ENCODE measurements around the gene ARID4A. TPM values are rescaled to one million over a fixed set of nuclear protein-coding genes. Genes with fewer than 3 reads are reported as not detected.
"Not testable (repeated sequence)": the region's sequence is repeated elsewhere in the genome, so short reads cannot be mapped to it uniquely, and the experiment has no call there.

Gene ARID4A
- total RNA-seq, 8 experiments from 2014 or later = 7.2 to 23.6 (median 20.9) TPM

DNA sequence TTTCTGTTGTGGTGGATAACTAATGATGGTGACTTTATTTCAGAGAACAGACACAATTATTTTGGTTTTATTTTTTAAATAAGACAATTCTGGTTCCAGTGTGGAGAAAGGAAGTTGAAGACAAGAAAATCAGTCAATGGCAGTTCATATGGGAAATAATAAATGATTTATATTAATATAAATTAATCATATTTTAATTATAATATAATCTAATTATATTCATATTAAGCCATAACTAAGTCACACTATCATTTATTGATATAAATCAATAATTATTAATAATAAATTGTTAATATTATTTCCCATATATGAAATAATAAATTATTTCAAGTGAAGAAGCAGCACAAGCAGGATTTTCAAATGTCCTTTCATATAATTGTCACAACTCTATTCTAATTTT is 100.1 kb downstream of the ARID4A start:
- in situ Hi-C loops (cut with MboI; ENCODE audit: low pct_unique_long_range_greater_than_20kb in 2 of 9, low sequenced_read_pairs in 9 of 9, unreplicated experiment in 9 of 9) = no loop called here
- H3K4me1 ChIP-seq (replicated peaks in 1 of 2) = no peaks in the 10 kb centered on the region
- H3K4me3 ChIP-seq = no peak overlapping the region
- H3K27ac ChIP-seq = no peak overlapping the region
- no peak for ATAC-seq (replicated peaks in 6 of 8)

DNA sequence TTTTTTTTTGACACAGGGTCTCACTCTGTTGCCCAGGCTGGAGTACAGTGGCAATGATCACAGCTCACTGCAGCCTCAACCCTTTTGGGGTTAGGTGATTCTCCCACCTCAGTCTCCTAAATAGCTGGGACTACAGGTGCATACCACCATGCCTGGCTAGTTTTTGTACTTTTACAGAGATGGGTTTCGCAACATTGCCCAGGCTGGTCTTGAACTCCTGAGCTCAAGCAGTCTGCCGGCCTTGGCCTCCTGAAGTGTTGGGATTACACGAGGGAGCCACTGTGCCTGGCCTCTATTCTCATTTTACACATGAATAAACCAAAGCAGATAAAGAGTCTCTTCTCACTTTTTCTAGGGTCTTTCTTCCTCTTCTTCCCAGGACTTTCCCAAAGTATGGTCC is 100.5 kb downstream of the ARID4A start:
- no peak overlapping the region for H3K4me3 ChIP-seq
- in situ Hi-C loops (cut with MboI; ENCODE audit: low pct_unique_long_range_greater_than_20kb in 2 of 9, low sequenced_read_pairs in 9 of 9, unreplicated experiment in 9 of 9) = no loop called here
- 38 to 100% (median 90%) methylated on average over 1 to 3 of the region's 3 CpGs; no CpG with 5 or more reads in 2 of the 10 experiments for WGBS, 10 experiments
- no peak overlapping the region for H3K27ac ChIP-seq
- no peaks in the 10 kb centered on the region for H3K4me1 ChIP-seq (replicated peaks in 1 of 2)
- ATAC-seq (replicated peaks in 6 of 8) = no peak

DNA sequence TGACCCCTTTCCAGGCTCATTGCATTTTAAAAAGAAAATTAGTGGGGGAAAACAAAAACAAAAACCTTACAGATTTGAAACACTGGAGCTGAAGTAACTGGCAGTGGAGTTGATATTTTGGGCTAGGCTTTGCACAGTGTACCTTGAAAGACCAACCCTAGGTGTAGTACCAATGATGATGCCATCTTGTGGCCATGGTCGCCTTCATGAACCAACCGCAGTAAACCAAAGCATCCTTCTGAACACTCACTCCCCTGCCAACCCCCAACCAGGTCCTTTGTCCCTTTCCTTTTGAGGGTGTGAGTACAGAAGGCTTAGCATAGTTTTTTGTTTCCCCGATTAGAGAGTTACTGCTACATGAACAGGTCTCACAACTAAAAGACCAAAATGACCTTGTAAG is 103.2 kb downstream of the ARID4A start:
- no peak for ATAC-seq (replicated peaks in 6 of 8)
- WGBS, 10 experiments = 33 to 100% (median 87%) methylated on average over 1 to 3 of the region's 3 CpGs; no CpG with 5 or more reads in 1 of the 10 experiments
- no peak overlapping the region for H3K4me3 ChIP-seq
- no peak overlapping the region for H3K27ac ChIP-seq
- in situ Hi-C loops (cut with MboI; ENCODE audit: low pct_unique_long_range_greater_than_20kb in 2 of 9, low sequenced_read_pairs in 9 of 9, unreplicated experiment in 9 of 9) = no loop called here
- H3K4me1 ChIP-seq (replicated peaks in 1 of 2) = no peaks in the 10 kb centered on the region

DNA sequence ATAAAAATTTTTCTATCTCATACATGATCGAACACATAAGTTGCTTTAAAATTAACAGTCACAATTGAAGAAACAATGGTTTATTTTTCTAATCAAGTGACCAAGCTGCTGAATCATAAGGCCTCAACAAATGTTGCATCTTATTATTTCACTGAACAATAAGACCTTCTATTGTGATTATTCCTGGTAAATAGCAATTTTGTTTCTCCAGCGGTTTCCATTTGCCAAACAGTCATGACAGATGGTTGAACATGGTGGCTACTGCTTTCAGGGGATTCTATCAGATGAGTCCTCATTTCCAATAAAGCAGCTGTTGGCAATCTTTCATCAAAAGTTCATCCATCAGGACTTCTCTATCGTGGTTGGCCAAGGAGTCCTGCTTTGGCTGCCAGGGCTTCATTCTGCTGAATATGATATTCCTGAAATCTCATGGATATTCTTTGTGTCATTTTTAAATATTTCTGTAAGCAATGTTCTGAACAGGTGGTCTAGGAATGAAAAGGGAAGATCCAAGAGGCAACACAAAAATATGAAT is 110.4 kb downstream of the ARID4A start:
- Histone ChIP-seq H3K27ac (no peak overlapping the region), H3K4me3 (no peak overlapping the region), H3K4me1 (replicated peaks in 1 of 2) (no peaks in the 10 kb centered on the region)
- no peak for ATAC-seq (replicated peaks in 6 of 8)
- in situ Hi-C loops (cut with MboI; ENCODE audit: low pct_unique_long_range_greater_than_20kb in 2 of 9, low sequenced_read_pairs in 9 of 9, unreplicated experiment in 9 of 9) = no loop called here
- WGBS, 10 experiments = 50 to 100% (median 90%) methylated on average over 1 to 3 of the region's 3 CpGs

DNA sequence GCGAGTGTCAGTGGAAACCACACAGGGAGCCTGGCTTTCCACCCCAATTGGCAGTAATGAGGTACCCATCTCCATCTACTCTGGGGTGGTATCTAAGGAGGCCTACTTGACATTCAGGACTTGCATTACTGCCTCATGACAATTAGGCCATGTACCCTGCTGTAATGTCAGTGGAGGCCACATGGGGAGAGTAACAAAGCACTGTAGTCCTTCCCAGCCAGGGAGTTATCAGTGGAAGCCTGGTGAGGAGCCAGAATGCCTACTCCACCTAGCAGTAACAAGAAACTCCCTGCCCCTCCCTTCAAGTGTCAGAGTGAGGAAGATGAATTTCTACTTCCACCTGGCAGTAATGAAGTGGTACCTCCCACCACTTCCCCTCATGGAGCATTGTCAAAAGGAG is 116.5 kb downstream of the ARID4A start:
- H3K4me3 ChIP-seq = no peak overlapping the region
- no peak overlapping the region for H3K27ac ChIP-seq
- 100% methylated on average over 1 of the region's 1 CpG; no CpG with 5 or more reads in 5 of the 10 experiments for WGBS, 10 experiments
- peak in 3 of 8 experiments; percentile 46 to 100 (median 99) for ATAC-seq (replicated peaks in 6 of 8)
- H3K4me1 ChIP-seq (replicated peaks in 1 of 2) = no peaks in the 10 kb centered on the region
- in situ Hi-C loops (cut with MboI; ENCODE audit: low pct_unique_long_range_greater_than_20kb in 2 of 9, low sequenced_read_pairs in 9 of 9, unreplicated experiment in 9 of 9) = no loop called here

DNA sequence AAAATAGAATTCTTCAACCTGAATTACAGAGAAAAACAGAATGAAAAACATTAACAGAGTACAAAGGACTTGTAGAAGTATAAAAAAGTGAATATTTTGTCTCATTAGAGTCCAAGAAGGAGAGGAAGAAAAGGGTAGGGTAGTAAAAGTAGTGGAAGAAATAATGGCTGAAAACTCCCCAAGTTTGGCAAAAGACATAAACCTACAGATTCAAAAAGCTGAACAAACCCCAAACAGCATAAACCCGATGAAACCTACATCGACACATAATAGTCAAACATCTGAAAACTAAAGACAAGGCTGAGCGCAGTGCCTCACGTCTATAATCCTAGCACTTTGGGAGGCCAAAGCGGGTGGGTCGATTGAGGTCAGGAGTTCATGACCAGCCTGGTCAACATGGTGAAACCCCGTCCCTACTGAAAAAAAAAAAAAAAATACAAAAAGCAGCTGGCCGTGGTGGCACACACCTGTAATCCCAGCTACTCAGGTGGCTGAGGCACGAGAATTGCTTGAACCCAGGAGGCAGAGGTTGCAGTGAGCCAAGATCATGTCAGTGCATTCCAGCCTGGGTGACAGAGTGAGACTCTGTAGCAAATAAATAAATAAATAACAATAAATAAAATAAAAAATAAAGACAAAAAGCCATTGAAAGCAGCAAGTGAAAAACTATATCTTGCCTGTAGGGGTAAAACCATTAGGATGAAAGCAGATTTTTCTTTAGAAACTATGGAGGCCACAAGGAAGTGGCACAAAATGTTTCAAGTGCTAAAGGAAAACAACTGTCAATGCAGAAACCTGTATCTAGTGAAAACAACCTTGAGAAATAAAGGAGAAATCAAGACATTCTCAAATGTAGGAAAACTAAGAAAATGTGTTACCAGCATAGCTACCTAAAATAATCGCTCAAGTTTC is 117.5 kb downstream of the ARID4A start:
- no peaks in the 10 kb centered on the region for H3K4me1 ChIP-seq (replicated peaks in 1 of 2)
- no peak overlapping the region for H3K27ac ChIP-seq
- no peak overlapping the region for H3K4me3 ChIP-seq
- WGBS, 10 experiments = 90 to 100% (median 97%) methylated on average over 2 to 10 of the region's 10 CpGs
- in situ Hi-C loops (cut with MboI; ENCODE audit: low pct_unique_long_range_greater_than_20kb in 2 of 9, low sequenced_read_pairs in 9 of 9, unreplicated experiment in 9 of 9) = no loop called here
- ATAC-seq (replicated peaks in 6 of 8) = no peak

DNA sequence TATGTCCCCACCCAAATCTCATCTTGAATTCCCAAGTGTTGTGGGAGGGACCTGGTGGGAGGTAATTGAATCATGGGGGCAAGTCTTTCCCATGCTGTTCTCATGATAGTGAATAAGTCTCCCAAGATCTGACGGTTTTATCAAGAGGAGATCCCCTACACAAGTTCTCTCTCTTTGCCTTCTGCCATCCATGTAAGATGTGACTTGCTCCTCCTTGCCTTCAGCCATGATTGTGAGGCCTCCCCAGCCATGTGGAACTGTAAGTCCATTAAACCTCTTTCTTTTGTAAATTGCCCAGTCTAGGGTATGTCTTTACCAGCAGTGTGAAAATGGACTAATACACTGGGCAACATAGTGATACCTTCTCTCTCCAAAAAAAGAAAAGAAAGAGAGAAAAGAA is 118.6 kb downstream of the ARID4A start:
- ATAC-seq (replicated peaks in 6 of 8); H3K4me1 ChIP-seq (replicated peaks in 1 of 2); H3K4me3 ChIP-seq; in situ Hi-C loops (cut with MboI; ENCODE audit: low pct_unique_long_range_greater_than_20kb in 2 of 9, low sequenced_read_pairs in 9 of 9, unreplicated experiment in 9 of 9); H3K27ac ChIP-seq: not testable (repeated sequence)
- 50 to 100% (median 100%) methylated on average over 1 of the region's 1 CpG; no CpG with 5 or more reads in 5 of the 10 experiments for WGBS, 10 experiments

Other genes starting within 250 kb of the ARID4A start
- 10 to 100 TPM in 5 of 8 experiments, 1 to 10 TPM in 2, under 1 TPM in 1; 0.45 to 24.0 (median 15.3) TPM for gene ARMH4, start 146.3 kb upstream of the ARID4A start, total RNA-seq
- 100 to 1,000 TPM in 1 of 8 experiments, 10 to 100 TPM in 7; 70.6 to 123 (median 84.5) TPM for gene ACTR10, start 98.4 kb upstream of the ARID4A start, total RNA-seq
- 100 to 1,000 TPM in 7 of 8 experiments, 10 to 100 TPM in 1; 97.8 to 341 (median 162) TPM for gene PSMA3, start 53.7 kb upstream of the ARID4A start, total RNA-seq
- not detected for gene TOMM20L, start 97.4 kb downstream of the ARID4A start, total RNA-seq
- 10 to 100 TPM; 29.8 to 51.1 (median 41.9) TPM for gene TIMM9, start 129.0 kb downstream of the ARID4A start, total RNA-seq
- 10 to 100 TPM; 13.2 to 29.8 (median 17.8) TPM for gene KIAA0586, start 129.2 kb downstream of the ARID4A start, total RNA-seq

Data from motor neuron (in vitro differentiated cells).